Measurements from ENCODE around the gene SNX5. TPM values are rescaled to one million over a fixed set of nuclear protein-coding genes. Genes with fewer than 3 reads are reported as not detected.
A peak's percentile ranks its signal among the peaks of the same experiment; 100 is the strongest.

Gene SNX5
- total and polyA plus RNA-seq, 2 of the 13 experiments (the other 11 are each of a cell fraction or from before 2014, with no cell fraction given) = 664 to 1,040 TPM

DNA sequence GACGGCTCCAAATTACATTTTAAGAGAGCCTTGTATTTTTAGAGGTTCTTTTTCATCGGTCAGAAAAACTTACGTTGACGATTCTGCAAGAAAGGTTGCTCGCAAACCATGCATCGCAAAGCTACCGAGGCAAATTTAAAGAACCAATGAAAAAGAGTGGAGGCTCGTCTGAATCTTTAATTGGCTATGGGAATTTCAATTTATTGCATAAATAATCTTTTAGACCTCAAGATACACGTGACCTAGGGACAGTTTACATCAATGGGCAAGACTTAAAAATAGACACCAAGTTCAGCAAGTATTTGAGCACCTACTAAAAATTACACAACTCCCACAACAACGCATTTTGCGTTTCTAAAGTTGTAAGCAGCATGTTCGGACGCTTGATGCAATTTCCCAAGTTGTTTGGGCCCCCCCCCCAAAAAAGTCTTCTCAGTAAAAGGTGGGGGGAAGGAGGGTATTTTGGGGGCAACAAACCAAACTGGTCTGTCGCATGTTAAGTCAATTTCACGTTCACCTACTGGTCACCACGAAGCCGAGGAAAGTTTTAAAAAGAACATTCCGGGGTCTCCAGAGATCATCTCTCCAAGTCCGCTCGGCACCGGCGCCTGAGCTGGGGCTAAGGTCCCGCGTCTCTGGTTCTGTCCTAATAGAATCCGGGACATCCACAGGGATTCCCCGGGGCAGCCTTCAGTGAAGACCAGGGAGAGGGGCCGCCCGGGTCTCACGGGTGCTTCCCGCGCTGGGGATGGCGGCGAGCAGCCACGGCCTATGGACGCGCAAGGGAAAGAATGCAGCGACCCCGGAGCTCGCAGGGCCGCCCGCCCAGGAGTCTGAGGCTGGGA lies 851 bp downstream of the SNX5 start (continued):
- peak; percentile 12; the same call in 1 of the 2 replicates for TF ChIP-seq ZC3H4 (CRISPR knock-in tag; IDR thresholded peaks at IDR 0.05; ENCODE audit: borderline replicate concordance)
- 0 out of 2 replicates have a peak, but pooled peaks have one; percentile 13 for TF ChIP-seq ZNF3 (CRISPR knock-in tag; IDR thresholded peaks at IDR 0.05)
- no peak for TF ChIP-seq FOSL1 (CRISPR knock-in tag; IDR thresholded peaks at IDR 0.05; ENCODE audit: borderline replicate concordance)
- TF ChIP-seq, protein P1, sequence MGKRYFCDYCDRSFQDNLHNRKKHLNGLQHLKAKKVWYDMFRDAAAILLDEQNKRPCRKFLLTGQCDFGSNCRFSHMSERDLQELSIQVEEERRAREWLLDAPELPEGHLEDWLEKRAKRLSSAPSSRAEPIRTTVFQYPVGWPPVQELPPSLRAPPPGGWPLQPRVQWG (CRISPR knock-in tag; IDR thresholded peaks at IDR 0.05; ENCODE audit: borderline replicate concordance, low read depth) = no peak
- peak; percentile 54; the same call in 1 of the 2 replicates for TF ChIP-seq ZFYVE20 (CRISPR knock-in tag; IDR thresholded peaks at IDR 0.05; ENCODE audit: borderline replicate concordance, low read depth)
- TF ChIP-seq ZNF354B (CRISPR knock-in tag; IDR thresholded peaks at IDR 0.05) = no peak; the same call in 1 of the 2 replicates
- peak; percentile 32; the same call in 1 of the 2 replicates for TF ChIP-seq ZNF317 (CRISPR knock-in tag; IDR thresholded peaks at IDR 0.05)
- TF ChIP-seq MIXL1 (CRISPR knock-in tag; IDR thresholded peaks at IDR 0.05) = 0 out of 2 replicates have a peak, but pooled peaks have one; percentile 18
- TF ChIP-seq AKAP8 (CRISPR knock-in tag; IDR thresholded peaks at IDR 0.05) = no peak
- peak; percentile 81 for TF ChIP-seq HDAC6 (IDR thresholded peaks at IDR 0.05; ENCODE audit: low read depth, low read length)
- 0 out of 2 replicates have a peak, but pooled peaks have one; percentile 10 for TF ChIP-seq ZBTB42 (CRISPR knock-in tag; IDR thresholded peaks at IDR 0.05)
- TF ChIP-seq SKI (IDR thresholded peaks at IDR 0.05; ENCODE audit: partially characterized antibody) = no peak
- TF ChIP-seq ZNF30 (CRISPR knock-in tag; IDR thresholded peaks at IDR 0.05) = 0 out of 2 replicates have a peak, but pooled peaks have one; percentile 24
- peak; percentile 34; the same call in 1 of the 2 replicates for TF ChIP-seq FOXK1 (CRISPR knock-in tag; IDR thresholded peaks at IDR 0.05; ENCODE audit: borderline replicate concordance, low read depth)
